Measurements from ENCODE around the gene LHCGR. TPM values are rescaled to one million over a fixed set of nuclear protein-coding genes. Genes with fewer than 3 reads are reported as not detected.

The LHCGR gene
- total RNA-seq, 1 donor from 2014 or later = not detected

- TF ChIP-seq CTCF (IDR thresholded peaks at IDR 0.05) = no peak
- Mint-ChIP-seq H3K9me3 (ENCODE audit: unreplicated experiment) (peaks cover 1% of the 10 kb centered on the region), H3K36me3 (ENCODE audit: unreplicated experiment) (no peaks in the 10 kb centered on the region), H3K4me1 (ENCODE audit: unreplicated experiment) (no peaks in the 10 kb centered on the region), H3K27ac (ENCODE audit: unreplicated experiment) (no peak overlapping the region), H3K4me3 (ENCODE audit: unreplicated experiment) (no peak overlapping the region), H3K27me3 (ENCODE audit: unreplicated experiment) (peaks cover 32% of the 10 kb centered on the region)
- no peak for DNase-seq (ENCODE audit: extremely low spot score, unreplicated experiment)
Observed at GRCh38 chr2:48771241-48772014, 15.9 kb upstream of the LHCGR start.

GRCh38 chr2:48770181-48770580 is 14.7 kb upstream of the LHCGR start:
- no peak for TF ChIP-seq CTCF (IDR thresholded peaks at IDR 0.05)
- Mint-ChIP-seq H3K36me3 (ENCODE audit: unreplicated experiment) (no peaks in the 10 kb centered on the region), H3K27me3 (ENCODE audit: unreplicated experiment) (peaks cover 32% of the 10 kb centered on the region), H3K27ac (ENCODE audit: unreplicated experiment) (no peak overlapping the region), H3K4me1 (ENCODE audit: unreplicated experiment) (no peaks in the 10 kb centered on the region), H3K4me3 (ENCODE audit: unreplicated experiment) (no peak overlapping the region), H3K9me3 (ENCODE audit: unreplicated experiment) (peaks cover 4% of the 10 kb centered on the region)
- DNase-seq (ENCODE audit: extremely low spot score, unreplicated experiment) = no peak

GRCh38 chr2:48768669-48769068 is 13.1 kb upstream of the LHCGR start:
- peaks cover 4% of the 10 kb centered on the region for H3K9me3 Mint-ChIP-seq (ENCODE audit: unreplicated experiment)
- no peak overlapping the region for H3K27ac Mint-ChIP-seq (ENCODE audit: unreplicated experiment)
- TF ChIP-seq CTCF (IDR thresholded peaks at IDR 0.05) = no peak
- peaks cover 32% of the 10 kb centered on the region for H3K27me3 Mint-ChIP-seq (ENCODE audit: unreplicated experiment)
- DNase-seq (ENCODE audit: extremely low spot score, unreplicated experiment) = no peak
- H3K36me3 Mint-ChIP-seq (ENCODE audit: unreplicated experiment) = no peaks in the 10 kb centered on the region
- no peaks in the 10 kb centered on the region for H3K4me1 Mint-ChIP-seq (ENCODE audit: unreplicated experiment)
- no peak overlapping the region for H3K4me3 Mint-ChIP-seq (ENCODE audit: unreplicated experiment)

GRCh38 chr2:48767330-48767729 is 11.8 kb upstream of the LHCGR start:
- no peaks in the 10 kb centered on the region for H3K36me3 Mint-ChIP-seq (ENCODE audit: unreplicated experiment)
- H3K4me3 Mint-ChIP-seq (ENCODE audit: unreplicated experiment) = no peak overlapping the region
- DNase-seq (ENCODE audit: extremely low spot score, unreplicated experiment) = no peak
- H3K4me1 Mint-ChIP-seq (ENCODE audit: unreplicated experiment) = no peaks in the 10 kb centered on the region
- no peak overlapping the region for H3K27ac Mint-ChIP-seq (ENCODE audit: unreplicated experiment)
- H3K27me3 Mint-ChIP-seq (ENCODE audit: unreplicated experiment) = peaks cover 24% of the 10 kb centered on the region
- TF ChIP-seq CTCF (IDR thresholded peaks at IDR 0.05) = no peak
- peaks cover 6% of the 10 kb centered on the region for H3K9me3 Mint-ChIP-seq (ENCODE audit: unreplicated experiment)

- Mint-ChIP-seq H3K4me1 (ENCODE audit: unreplicated experiment) (no peaks in the 10 kb centered on the region), H3K4me3 (ENCODE audit: unreplicated experiment) (no peak overlapping the region), H3K27me3 (ENCODE audit: unreplicated experiment) (peaks cover 39% of the 10 kb centered on the region), H3K27ac (ENCODE audit: unreplicated experiment) (no peak overlapping the region), H3K9me3 (ENCODE audit: unreplicated experiment) (peaks cover 14% of the 10 kb centered on the region), H3K36me3 (ENCODE audit: unreplicated experiment) (no peaks in the 10 kb centered on the region)
- no peak for DNase-seq (ENCODE audit: extremely low spot score, unreplicated experiment)
- TF ChIP-seq CTCF (IDR thresholded peaks at IDR 0.05) = no peak
Observed at GRCh38 chr2:48760826-48761225, 5.3 kb upstream of the LHCGR start.

All from osteocyte (in vitro differentiated cells).